ENCODE data around the gene SSB.

DNA sequence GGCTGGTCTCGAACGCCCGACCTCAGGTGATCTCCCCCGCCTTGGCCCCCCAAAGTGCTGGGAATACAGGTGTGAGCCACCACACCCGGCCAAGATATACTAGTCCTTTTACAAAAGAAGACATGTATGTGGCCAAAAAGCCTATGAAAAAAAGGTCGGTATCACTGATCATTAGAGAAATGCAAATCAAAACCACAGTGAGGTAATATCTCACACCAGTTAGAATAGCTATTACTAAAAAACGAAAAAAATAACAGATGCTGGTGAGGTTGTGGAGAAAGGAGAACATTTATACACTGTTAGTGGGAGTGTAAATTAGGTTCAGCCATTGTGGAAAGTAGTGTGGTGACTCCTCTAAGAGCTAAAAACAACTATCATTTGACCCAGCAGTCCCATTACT is 38.7 kb upstream of the SSB start:
- TF ChIP-seq, protein P1, sequence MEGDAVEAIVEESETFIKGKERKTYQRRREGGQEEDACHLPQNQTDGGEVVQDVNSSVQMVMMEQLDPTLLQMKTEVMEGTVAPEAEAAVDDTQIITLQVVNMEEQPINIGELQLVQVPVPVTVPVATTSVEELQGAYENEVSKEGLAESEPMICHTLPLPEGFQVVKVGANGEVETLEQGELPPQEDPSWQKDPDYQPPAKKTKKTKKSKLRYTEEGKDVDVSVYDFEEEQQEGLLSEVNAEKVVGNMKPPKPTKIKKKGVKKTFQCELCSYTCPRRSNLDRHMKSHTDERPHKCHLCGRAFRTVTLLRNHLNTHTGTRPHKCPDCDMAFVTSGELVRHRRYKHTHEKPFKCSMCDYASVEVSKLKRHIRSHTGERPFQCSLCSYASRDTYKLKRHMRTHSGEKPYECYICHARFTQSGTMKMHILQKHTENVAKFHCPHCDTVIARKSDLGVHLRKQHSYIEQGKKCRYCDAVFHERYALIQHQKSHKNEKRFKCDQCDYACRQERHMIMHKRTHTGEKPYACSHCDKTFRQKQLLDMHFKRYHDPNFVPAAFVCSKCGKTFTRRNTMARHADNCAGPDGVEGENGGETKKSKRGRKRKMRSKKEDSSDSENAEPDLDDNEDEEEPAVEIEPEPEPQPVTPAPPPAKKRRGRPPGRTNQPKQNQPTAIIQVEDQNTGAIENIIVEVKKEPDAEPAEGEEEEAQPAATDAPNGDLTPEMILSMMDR (conservative IDR thresholded peaks at IDR 0.05; ENCODE audit: low read depth, low read length) = no peak
- TF ChIP-seq POLR2A (IDR thresholded peaks at IDR 0.05; ENCODE audit: low read depth, low read length) (no peak), CEBPB (IDR thresholded peaks at IDR 0.05; ENCODE audit: low read depth, low read length) (no peak)

All from IMR-90 (cell line).